GM18517 (cell line): ENCODE measurements around the gene NTN5.

ENCODE experiments used
- ATAC-seq: cut with Tn5 transposase; IDR thresholded peaks from one replicate; pipeline ENCODE4 v1.9.1; 2021; ENCODE audit warnings: mild to moderate bottlenecking, moderate library complexity; ENCODE audit not compliant: unreplicated experiment

Gene NTN5

GRCh38 chr19:48616041-48616436, 56.8 kb downstream of the NTN5 start:
- no peak for ATAC-seq

- ATAC-seq = no peak
Observed at GRCh38 chr19:48615231-48616040, 57.4 kb downstream of the NTN5 start.

GRCh38 chr19:48614436-48615230, 58.2 kb downstream of the NTN5 start, which contains the start of gene FAM83E:
TSS of gene FAM83E (minus strand) at chr19:48615076. CDS start at chr19:48613372, 1,704 bp downstream.
- no peak for ATAC-seq

GRCh38 chr19:48613852-48614435, 58.9 kb downstream of the NTN5 start:
- no peak for ATAC-seq

- ATAC-seq = no peak
Observed at GRCh38 chr19:48613024-48613851, 59.6 kb downstream of the NTN5 start.

GRCh38 chr19:48611872-48612271, 60.9 kb downstream of the NTN5 start:
- no peak for ATAC-seq
